ENCODE measurements around the gene CHST15.

CHST15 gene

DNA sequence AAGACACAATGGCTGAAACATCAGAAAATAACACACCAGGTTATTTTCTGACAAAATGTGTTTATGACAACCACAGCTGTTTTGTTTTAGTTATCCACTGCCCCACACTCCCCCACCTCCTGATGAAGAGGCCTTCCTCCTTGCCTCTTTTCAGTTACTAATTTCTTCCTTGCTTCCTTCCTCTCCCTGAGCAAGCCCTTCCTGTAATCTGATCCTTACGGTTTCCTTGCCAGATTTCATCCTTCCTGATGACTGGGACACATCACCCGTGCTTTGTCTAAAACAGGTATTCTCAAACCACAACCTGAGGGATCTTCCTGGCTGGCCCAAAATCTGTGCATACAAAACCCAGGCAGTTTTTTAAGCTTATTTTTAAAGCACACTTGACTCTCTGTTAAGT is 39.4 kb downstream of the CHST15 start:
- no peak overlapping the region for H3K4me3 ChIP-seq
- no peaks in the 10 kb centered on the region for H3K4me1 ChIP-seq
- H3K36me3 ChIP-seq (replicated peaks), result no peaks in the 10 kb centered on the region
- no peaks in the 10 kb centered on the region for H3K27me3 ChIP-seq (ENCODE audit: low read depth)
- DNase-seq (ENCODE audit: low spot score in 2 of 2), result no peak
- in situ Hi-C loops (cut with MboI; ENCODE audit: low sequenced_read_pairs), result no loop called here
- H3K9me3 ChIP-seq, result no peaks in the 10 kb centered on the region

DNA sequence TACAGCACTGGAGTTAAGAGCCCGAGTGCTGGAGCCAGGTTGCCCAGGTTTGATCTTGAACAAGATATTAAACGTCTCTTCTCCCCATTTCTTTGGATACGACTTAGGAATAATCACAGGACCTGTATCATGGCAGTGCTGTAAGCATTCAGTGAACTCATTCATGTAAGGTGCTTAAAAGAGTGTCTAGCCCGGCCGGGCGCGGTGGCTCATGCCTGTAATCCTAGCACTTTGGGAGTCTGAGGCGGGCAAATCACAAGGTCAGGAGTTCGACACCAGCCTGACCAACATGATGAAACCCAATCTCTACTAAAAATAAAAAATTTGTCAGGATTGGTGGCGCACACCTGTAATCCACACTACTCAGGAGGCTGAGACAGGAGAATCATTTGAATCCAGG is 40.8 kb downstream of the CHST15 start:
- in situ Hi-C loops (cut with MboI; ENCODE audit: low sequenced_read_pairs), result no loop called here
- DNase-seq (ENCODE audit: low spot score in 2 of 2), result no peak
- no peaks in the 10 kb centered on the region for H3K27me3 ChIP-seq (ENCODE audit: low read depth)
- H3K9me3 ChIP-seq, result no peaks in the 10 kb centered on the region
- no peaks in the 10 kb centered on the region for H3K4me1 ChIP-seq
- H3K36me3 ChIP-seq (replicated peaks), result no peaks in the 10 kb centered on the region
- no peak overlapping the region for H3K4me3 ChIP-seq

DNA sequence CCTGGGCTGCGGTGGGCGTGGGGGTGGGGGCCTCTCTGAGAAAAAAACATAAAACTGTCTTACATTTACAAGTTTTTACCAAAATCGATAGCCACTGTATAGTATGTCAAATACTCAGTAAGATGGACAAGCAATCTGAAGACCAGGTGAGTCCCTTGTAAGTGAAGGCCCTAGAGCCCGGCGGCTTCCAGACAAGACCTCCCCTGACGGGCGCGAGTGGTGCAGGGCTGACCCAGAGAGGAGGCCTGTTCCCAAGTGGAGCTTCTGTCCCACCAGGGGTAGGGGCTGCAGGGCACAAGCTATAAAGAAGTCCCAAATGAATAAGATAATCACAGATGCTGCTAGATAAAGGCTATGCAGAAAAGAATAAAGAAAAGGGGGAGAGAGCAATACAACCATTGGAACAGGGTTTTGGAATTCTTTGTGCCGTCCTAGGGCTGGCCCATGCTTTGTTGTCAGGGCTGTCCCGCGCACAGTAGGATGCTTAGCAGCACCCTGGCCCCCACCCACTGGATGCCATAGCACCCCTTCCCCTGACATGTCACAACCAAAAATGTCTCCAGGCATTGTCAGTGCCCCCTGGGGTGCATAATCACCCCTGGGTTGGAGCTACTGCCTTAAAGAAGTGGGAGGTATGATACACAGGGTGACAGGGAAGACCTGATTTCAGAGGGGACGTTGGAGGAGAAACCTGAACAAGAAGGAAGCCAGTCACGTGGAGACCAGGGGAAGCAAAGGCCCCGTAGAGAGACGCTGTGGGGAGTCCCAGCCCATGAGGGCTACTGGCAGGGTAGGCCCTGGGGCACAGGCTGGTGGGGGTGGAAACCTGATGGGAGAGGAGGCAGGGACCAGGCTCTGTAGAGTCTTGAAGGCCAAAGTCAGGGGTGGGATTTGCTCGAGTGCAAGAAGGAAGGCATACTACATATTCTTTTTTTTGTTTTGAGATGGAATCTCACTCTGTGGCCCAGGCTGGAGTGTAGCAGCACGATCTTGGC is 43.1 kb downstream of the CHST15 start:
- Histone ChIP-seq H3K36me3 (replicated peaks) (no peaks in the 10 kb centered on the region), H3K9me3 (no peaks in the 10 kb centered on the region), H3K4me3 (no peak overlapping the region), H3K4me1 (no peaks in the 10 kb centered on the region), H3K27me3 (ENCODE audit: low read depth) (no peaks in the 10 kb centered on the region)
- no peak for DNase-seq (ENCODE audit: low spot score in 2 of 2)
- in situ Hi-C loops (cut with MboI; ENCODE audit: low sequenced_read_pairs), result no loop called here

DNA sequence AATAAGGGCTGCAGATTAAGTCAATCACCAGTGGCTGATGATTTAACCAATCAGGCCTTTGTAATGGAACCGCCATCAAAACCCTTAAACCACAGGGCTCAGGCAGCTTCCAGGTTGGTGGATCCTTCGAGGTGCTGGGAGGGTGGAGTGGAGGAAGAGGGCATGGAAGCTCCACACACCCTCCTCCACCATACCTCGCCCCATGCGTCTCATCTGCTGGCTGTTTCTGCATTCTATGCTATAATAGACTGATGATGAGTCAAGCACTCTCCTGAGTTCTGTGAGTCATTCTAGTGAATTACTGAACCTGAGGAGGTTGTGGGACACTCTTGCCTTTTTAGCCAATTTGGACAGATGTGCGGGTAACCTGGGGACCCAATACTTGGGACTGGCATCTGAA is 43.9 kb downstream of the CHST15 start:
- Histone ChIP-seq H3K9me3 (no peaks in the 10 kb centered on the region), H3K27me3 (ENCODE audit: low read depth) (no peaks in the 10 kb centered on the region), H3K4me3 (no peak overlapping the region), H3K4me1 (no peaks in the 10 kb centered on the region), H3K36me3 (replicated peaks) (no peaks in the 10 kb centered on the region)
- in situ Hi-C loops (cut with MboI; ENCODE audit: low sequenced_read_pairs), result no loop called here
- no peak for DNase-seq (ENCODE audit: low spot score in 2 of 2)

DNA sequence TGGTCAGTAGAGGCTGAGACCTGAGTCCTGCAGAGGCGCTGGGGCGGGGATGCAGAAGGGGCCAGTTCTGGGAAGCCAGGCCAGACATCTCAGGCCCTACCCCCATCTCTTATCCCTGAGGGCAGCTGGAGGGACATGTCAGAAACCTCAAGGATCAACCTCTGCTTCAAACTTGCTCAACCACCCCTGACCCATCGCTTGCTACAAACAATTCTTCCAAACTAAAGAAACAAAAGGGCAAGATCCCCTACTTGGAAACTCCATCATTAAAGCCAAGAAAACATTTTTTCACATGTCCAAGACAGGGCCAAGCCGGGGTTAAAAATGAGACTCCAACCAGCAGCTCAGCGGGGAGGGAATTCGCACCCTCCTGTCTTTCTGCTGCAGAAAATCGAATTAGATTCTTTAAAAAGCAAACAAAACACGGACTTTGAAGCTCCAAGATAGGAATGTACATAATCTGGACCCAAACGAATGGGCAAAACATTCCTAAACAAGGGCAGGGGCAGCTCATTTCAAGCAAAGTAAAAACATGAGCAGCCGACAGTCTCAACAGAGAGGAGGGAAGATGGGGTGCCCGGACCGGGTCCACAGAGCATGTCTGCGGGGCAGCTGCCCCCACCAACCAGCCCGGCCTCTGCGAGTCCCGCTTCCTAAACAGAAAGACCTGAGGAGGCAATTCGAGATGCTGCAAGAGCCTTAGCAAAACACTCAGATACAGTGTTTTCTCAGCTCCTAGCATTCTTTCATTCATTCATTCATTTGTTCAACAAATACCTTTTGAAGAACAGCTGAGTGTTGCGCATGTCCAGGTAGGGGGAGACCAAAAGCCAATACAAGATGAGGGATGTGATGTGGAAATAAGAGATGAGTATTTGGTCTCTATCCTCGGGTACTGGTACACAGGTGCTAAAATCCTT is 44.8 kb downstream of the CHST15 start:
- no peaks in the 10 kb centered on the region for H3K9me3 ChIP-seq
- in situ Hi-C loops (cut with MboI; ENCODE audit: low sequenced_read_pairs), result no loop called here
- H3K36me3 ChIP-seq (replicated peaks), result no peaks in the 10 kb centered on the region
- no peak overlapping the region for H3K4me3 ChIP-seq
- DNase-seq (ENCODE audit: low spot score in 2 of 2), result no peak
- H3K27me3 ChIP-seq (ENCODE audit: low read depth), result no peaks in the 10 kb centered on the region
- no peaks in the 10 kb centered on the region for H3K4me1 ChIP-seq

DNA sequence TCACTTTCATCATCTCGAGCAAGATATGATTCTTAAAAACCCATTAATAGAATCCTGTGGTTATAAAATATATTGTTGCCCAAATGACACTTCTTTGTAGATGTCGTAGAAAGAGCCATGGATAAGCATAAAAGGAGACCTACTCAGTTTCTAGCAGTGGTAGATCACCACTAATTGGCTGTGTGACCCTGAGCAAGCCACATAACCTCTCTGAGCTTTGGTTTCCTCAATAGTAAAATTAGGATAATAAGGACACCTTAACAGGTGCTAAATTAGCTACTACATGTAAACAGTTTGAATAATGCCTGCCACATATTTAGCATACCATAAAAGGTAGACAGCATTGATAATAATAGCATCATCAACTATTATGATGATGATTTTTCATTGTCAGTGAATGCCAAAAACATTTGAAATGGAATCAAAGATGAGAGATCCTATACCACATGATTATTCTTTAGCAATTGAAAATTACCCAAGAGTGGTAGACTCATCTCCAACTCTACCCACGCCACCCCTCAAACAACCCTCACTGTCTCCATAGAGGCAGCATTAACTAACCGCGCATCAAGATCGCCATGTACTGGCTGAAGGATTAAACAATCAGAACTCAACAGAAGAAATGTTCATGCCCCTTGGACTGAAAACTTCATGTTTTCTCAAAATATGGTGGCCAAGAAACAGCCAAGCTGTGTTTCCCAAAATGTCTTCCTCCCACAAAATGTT is 45.8 kb downstream of the CHST15 start:
- DNase-seq (ENCODE audit: low spot score in 2 of 2), result no peak
- no peaks in the 10 kb centered on the region for H3K27me3 ChIP-seq (ENCODE audit: low read depth)
- no peaks in the 10 kb centered on the region for H3K9me3 ChIP-seq
- H3K4me1 ChIP-seq, result no peaks in the 10 kb centered on the region
- H3K36me3 ChIP-seq (replicated peaks), result no peaks in the 10 kb centered on the region
- no peak overlapping the region for H3K4me3 ChIP-seq
- in situ Hi-C loops (cut with MboI; ENCODE audit: low sequenced_read_pairs), result no loop called here

DNA sequence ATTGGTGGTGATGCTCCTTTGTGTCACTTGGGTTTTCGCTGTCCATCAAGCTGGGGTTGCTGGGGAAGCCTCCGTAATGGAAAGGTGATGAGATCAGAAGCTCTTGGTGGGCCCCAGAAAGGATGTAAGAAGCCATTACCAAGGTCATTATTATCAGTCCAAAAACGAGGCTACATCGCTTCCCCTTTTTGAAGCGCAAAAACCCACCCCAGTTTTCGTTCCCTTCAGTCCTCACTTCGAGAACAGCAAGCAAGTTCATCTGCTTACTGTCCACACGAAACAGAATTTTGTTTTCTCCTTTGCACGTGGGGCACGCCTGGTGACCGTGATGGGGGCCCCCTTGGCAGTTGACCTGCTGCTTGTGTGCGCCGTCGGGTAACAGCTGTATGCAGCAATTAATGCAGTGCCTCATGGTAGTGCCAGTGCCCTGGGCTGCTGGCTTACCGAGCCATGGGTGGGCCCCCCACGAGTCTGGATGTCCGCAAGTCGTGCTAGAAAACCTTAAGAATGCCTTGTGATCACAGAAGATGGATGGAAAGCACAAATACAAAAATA is 47.5 kb downstream of the CHST15 start:
- no peaks in the 10 kb centered on the region for H3K27me3 ChIP-seq (ENCODE audit: low read depth)
- H3K36me3 ChIP-seq (replicated peaks), result no peaks in the 10 kb centered on the region
- H3K9me3 ChIP-seq, result no peaks in the 10 kb centered on the region
- in situ Hi-C loops (cut with MboI; ENCODE audit: low sequenced_read_pairs), result no loop called here
- no peaks in the 10 kb centered on the region for H3K4me1 ChIP-seq
- no peak for DNase-seq (ENCODE audit: low spot score in 2 of 2)
- no peak overlapping the region for H3K4me3 ChIP-seq

DNA sequence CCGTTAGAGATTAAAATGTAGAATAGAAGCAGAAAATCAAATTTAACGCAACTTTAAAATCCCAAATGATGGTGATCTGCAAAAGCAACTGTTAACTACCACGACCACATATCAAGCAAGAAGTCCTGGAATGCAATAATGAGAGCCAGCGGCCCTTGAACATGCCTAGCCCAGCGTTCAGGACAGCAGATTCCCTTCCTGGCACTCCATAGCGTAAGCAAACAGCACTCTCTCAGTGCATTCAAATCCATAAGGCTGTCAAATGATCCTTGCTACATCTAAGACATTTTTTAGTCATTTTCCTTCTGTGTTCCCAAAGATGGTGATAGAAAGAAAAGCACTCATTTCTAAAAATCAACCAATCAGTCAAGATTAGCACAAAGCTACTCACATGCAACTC is 48.1 kb downstream of the CHST15 start:
- no peak overlapping the region for H3K4me3 ChIP-seq
- H3K27me3 ChIP-seq (ENCODE audit: low read depth), result no peaks in the 10 kb centered on the region
- no peaks in the 10 kb centered on the region for H3K4me1 ChIP-seq
- H3K36me3 ChIP-seq (replicated peaks), result no peaks in the 10 kb centered on the region
- DNase-seq (ENCODE audit: low spot score in 2 of 2), result no peak
- H3K9me3 ChIP-seq, result no peaks in the 10 kb centered on the region
- in situ Hi-C loops (cut with MboI; ENCODE audit: low sequenced_read_pairs), result no loop called here

DNA sequence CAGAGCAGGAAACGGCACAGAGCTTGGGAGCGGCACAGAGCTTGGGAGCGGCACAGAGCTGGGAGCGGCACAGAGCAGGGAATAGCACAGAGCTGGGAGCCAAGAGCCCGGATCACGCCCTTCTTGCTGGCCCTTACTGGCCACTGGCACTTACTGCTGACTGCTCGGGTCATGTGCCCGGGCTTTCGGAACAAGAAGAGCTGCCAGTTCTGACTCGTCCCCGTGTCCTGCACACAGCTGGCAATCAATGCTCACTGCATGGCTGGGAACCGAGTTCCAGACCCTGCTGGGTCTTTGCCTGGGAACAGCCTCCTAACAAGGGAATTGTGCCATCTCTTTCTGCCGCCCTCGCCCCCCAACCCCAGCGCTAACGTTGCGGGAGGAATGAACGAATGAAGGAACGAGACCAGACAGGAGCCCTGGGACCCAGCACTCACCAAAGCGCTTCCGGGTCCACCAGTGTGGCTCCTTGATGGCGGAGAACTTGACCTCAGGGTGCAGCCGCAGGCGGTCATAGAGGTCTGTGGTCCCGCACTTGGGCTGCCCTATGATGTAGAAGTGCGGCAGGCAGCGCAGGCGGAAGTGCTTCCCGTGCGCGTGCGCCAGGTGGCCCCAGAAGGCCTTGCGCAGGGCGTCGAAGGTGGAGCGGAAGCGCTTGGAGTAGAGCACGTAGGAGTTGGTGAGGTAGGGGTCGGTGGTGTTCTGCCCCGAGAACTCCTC is 49.1 kb downstream of the CHST15 start:
- no peak for DNase-seq (ENCODE audit: low spot score in 2 of 2)
- in situ Hi-C loops (cut with MboI; ENCODE audit: low sequenced_read_pairs), result no loop called here
- Histone ChIP-seq H3K4me3 (no peak overlapping the region), H3K27me3 (ENCODE audit: low read depth) (no peaks in the 10 kb centered on the region), H3K4me1 (no peaks in the 10 kb centered on the region), H3K9me3 (no peaks in the 10 kb centered on the region), H3K36me3 (replicated peaks) (no peaks in the 10 kb centered on the region)

DNA sequence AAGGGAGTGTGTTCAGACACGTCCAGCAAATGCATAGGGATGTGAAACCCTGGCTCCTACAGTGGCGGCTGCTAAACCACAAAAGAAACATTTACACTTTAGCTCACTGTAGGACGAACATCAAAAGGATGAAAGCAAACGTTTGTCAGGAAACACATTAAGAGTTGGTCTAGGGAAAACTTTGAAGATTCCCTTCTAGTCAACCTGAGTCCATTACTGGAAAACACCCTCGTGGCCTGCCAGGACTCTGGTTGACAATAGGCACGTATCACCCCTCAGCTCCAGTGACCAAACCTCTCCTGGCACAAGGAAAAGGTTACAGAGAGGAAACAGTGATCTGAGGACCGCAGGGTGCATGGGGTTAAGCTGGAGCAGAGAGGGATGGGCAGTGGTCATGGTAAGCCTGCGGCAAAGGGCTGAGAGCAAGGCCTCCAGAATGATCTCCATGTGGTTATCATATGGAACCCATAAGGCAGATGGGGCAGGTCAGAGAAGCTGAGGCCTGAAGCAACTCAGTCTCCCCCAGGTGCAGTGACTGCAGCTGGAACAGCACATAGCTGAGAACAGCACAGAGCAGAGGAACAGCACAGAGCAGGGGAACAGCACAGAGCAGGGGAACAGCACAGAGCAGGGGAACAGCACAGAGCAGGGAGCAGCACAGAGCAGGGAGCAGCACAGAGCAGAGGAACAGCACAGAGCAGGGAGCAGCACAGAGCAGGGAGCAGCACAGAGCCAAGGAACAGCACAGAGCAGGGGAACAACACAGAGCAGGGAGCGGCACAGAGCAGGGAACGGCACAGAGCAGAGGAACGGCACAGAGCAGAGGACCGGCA is 49.9 kb downstream of the CHST15 start:
- Histone ChIP-seq H3K4me3 (no peak overlapping the region), H3K9me3 (no peaks in the 10 kb centered on the region), H3K27me3 (ENCODE audit: low read depth) (no peaks in the 10 kb centered on the region), H3K4me1 (no peaks in the 10 kb centered on the region), H3K36me3 (replicated peaks) (no peaks in the 10 kb centered on the region)
- in situ Hi-C loops (cut with MboI; ENCODE audit: low sequenced_read_pairs), result no loop called here
- no peak for DNase-seq (ENCODE audit: low spot score in 2 of 2)

DNA sequence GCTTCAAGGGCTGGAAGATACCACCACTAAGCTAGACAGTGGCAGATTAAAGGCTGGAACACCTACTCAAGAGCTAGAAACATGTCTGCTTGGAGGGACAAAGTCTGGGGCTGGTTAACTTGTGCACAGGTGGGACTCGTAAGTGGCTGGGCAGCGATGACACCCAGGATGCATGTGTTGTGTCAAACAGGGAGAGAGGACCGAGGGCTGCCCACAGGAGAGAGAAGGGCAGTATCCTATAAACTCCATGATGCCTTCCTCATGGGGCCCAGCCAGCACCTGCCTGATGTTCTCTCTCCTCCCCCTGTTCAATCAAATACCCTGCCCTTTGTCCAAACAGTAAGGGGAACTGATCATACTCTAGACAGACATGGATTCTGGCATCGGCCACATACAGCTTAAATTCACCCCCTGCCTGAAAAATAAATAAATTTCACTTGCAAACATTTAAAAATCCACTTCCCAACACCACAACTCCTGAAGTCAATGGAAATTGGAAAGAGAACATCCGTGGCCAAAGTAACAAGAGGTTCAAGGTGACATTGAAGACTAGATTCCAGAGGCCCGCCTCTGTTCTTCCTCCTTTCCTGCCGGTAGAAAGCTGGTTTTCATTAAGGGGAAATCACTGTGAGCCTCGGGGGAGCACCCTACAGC is 50.6 kb downstream of the CHST15 start:
- in situ Hi-C loops (cut with MboI; ENCODE audit: low sequenced_read_pairs), result no loop called here
- H3K9me3 ChIP-seq, result no peaks in the 10 kb centered on the region
- no peaks in the 10 kb centered on the region for H3K4me1 ChIP-seq
- no peak overlapping the region for H3K4me3 ChIP-seq
- H3K27me3 ChIP-seq (ENCODE audit: low read depth), result no peaks in the 10 kb centered on the region
- H3K36me3 ChIP-seq (replicated peaks), result no peaks in the 10 kb centered on the region
- no peak for DNase-seq (ENCODE audit: low spot score in 2 of 2)
